GM12878 (cell line): Measurements from ENCODE around the gene EPHA8.

Source experiments
- BCL3 ChIP-seq: IDR thresholded peaks from 2 replicates; pipeline ENCODE4 v1.6.1; 2011; ENCODE audit warnings: borderline replicate concordance, low read depth, mild to moderate bottlenecking, moderate library complexity, low read length; ENCODE audit not compliant: insufficient read depth, poor library complexity, severe bottlenecking
- BMI1 ChIP-seq: fragments of 450-650 bp; IDR thresholded peaks from 2 replicates; pipeline ENCODE4 v1.6.1; 2016; ENCODE audit warnings: mild to moderate bottlenecking, moderate library complexity, borderline replicate concordance
- BRCA1 ChIP-seq: IDR thresholded peaks from 2 replicates; pipeline ENCODE4 v1.6.1; 2011; ENCODE audit warnings: low read depth, low read length, improper control_type of control experiment
- CTCF ChIP-seq, 3 experiments: IDR thresholded peaks in 2 of 3; conservative IDR thresholded peaks in 1 of 3; 2 replicates each; pipeline ENCODE4 v1.5.1; 2011; ENCODE audit warnings: low read depth in 3 of 3, low read length in 3 of 3, mild to moderate bottlenecking in 3 of 3, control low read depth in 2 of 3, moderate library complexity in 2 of 3, inconsistent platforms in 1 of 3, mixed read lengths in 1 of 3; ENCODE audit not compliant: control insufficient read depth in 2 of 3, insufficient read depth in 1 of 3; ENCODE audit errors: extremely low read depth in 1 of 3
- EED ChIP-seq: sonication (generic); IDR thresholded peaks from 2 replicates; pipeline ENCODE4 v1.6.1; 2016; ENCODE audit warnings: antibody characterized with exemption, low read depth
- IKZF1 ChIP-seq: fragments of 450-650 bp; conservative IDR thresholded peaks from 2 replicates; pipeline ENCODE4 v1.6.1; 2017; ENCODE audit warnings: antibody characterized with exemption, mild to moderate bottlenecking
- MYC ChIP-seq: IDR thresholded peaks from 2 replicates; pipeline ENCODE4 v1.6.1; 2011; ENCODE audit warnings: mild to moderate bottlenecking, low read length, moderate library complexity, inconsistent platforms; ENCODE audit not compliant: insufficient read depth, insufficient replicate concordance, insufficient read length, severe bottlenecking
- NFYB ChIP-seq: IDR thresholded peaks from 2 replicates; pipeline ENCODE4 v1.6.1; 2011; ENCODE audit warnings: low read depth, mild to moderate bottlenecking, low read length, improper control_type of control experiment, moderate library complexity; ENCODE audit not compliant: insufficient read depth
- NKRF ChIP-seq: fragments of 450-650 bp; conservative IDR thresholded peaks from 2 replicates; pipeline ENCODE4 v1.6.1; 2017; ENCODE audit warnings: mild to moderate bottlenecking, moderate library complexity
- NR2C2 ChIP-seq: IDR thresholded peaks from 2 replicates; pipeline ENCODE4 v1.6.1; 2011; ENCODE audit warnings: borderline replicate concordance, low read depth; ENCODE audit not compliant: control insufficient read depth, insufficient read length
- RAD21 ChIP-seq: IDR thresholded peaks from 2 replicates; pipeline ENCODE4 v1.6.1; 2011; ENCODE audit warnings: mild to moderate bottlenecking, low read depth, low read length, moderate library complexity; ENCODE audit not compliant: insufficient read depth
- SMARCA5 ChIP-seq: fragments of 450-650 bp; IDR thresholded peaks from 2 replicates; pipeline ENCODE4 v1.6.1; 2017; ENCODE audit warnings: mild to moderate bottlenecking
- SREBF1 ChIP-seq: IDR thresholded peaks from 2 replicates; pipeline ENCODE4 v1.6.1; 2012; ENCODE audit warnings: mild to moderate bottlenecking, low read length
- ZNF274 ChIP-seq: IDR thresholded peaks from one replicate; pipeline ENCODE4 v1.8.0; 2011; ENCODE audit not compliant: insufficient read length, insufficient read depth

GRCh38 chr1:22550021-22550420 is 13.3 kb upstream of the EPHA8 start:
- no peak for TF ChIP-seq IKZF1
- no peak for TF ChIP-seq BCL3
- TF ChIP-seq NKRF: no peak
- TF ChIP-seq SREBF1: no peak
- TF ChIP-seq NFYB: no peak
- no peak for TF ChIP-seq NR2C2
- no peak for TF ChIP-seq BMI1
- no peak for TF ChIP-seq CTCF (IDR thresholded peaks at IDR 0.05 in 2 of 3, conservative IDR thresholded peaks at IDR 0.05 in 1 of 3; ENCODE audit: control insufficient read depth in 2 of 3, extremely low read depth in 1 of 3, insufficient read depth in 1 of 3, low read depth in 3 of 3, low read length in 3 of 3)
- TF ChIP-seq MYC: no peak
- TF ChIP-seq SMARCA5: no peak
- TF ChIP-seq ZNF274: no peak
- no peak for TF ChIP-seq EED
- TF ChIP-seq RAD21: no peak
- no peak for TF ChIP-seq BRCA1
